ENCODE measurements around the gene OR11A1. TPM values are rescaled to one million over a fixed set of nuclear protein-coding genes. Genes with fewer than 3 reads are reported as not detected.

OR11A1 gene
- total and polyA plus RNA-seq, 4 donors = not detected

GRCh38 chr6:29493261-29493660 lies 36.4 kb upstream of the OR11A1 start (continued):
- TF ChIP-seq CTCF (IDR thresholded peaks at IDR 0.05; ENCODE audit: low read depth, low read length, missing input control) = no peak

- H3K4me3 ChIP-seq (ENCODE audit: low read depth in 1 of 3, low read length in 3 of 3) = no peak overlapping the region
- no peaks in the 10 kb centered on the region for H3K27me3 ChIP-seq (ENCODE audit: control insufficient read depth in 4 of 4, insufficient read depth in 4 of 4, low read length in 3 of 4)
- no peaks in the 10 kb centered on the region for H3K9me3 ChIP-seq (ENCODE audit: control insufficient read depth in 4 of 4, low read length in 3 of 4)
- no peak for TF ChIP-seq RXRA (IDR thresholded peaks at IDR 0.05)
- TF ChIP-seq ZBTB33 (IDR thresholded peaks at IDR 0.05) = no peak
- no peak for TF ChIP-seq HNF4G (IDR thresholded peaks at IDR 0.05)
- TF ChIP-seq NR2F2 (IDR thresholded peaks at IDR 0.05) = no peak
- no peak for TF ChIP-seq YY1 (IDR thresholded peaks at IDR 0.05)
- no peak for TF ChIP-seq RAD21 (IDR thresholded peaks at IDR 0.05)
- TF ChIP-seq FOXA2 (IDR thresholded peaks at IDR 0.05) = no peak
- no peak for TF ChIP-seq ATF3 (IDR thresholded peaks at IDR 0.05)
- TF ChIP-seq SP1 (IDR thresholded peaks at IDR 0.05) = no peak
- TF ChIP-seq MAX (IDR thresholded peaks at IDR 0.05) = no peak
- no peak for TF ChIP-seq REST (IDR thresholded peaks at IDR 0.05)
- TF ChIP-seq FOXA1 (IDR thresholded peaks at IDR 0.05) = no peak
- TF ChIP-seq CTCF (IDR thresholded peaks at IDR 0.05; ENCODE audit: low read depth, low read length, missing input control) = no peak
- TF ChIP-seq HNF4A (conservative IDR thresholded peaks at IDR 0.05) = no peak
- TF ChIP-seq TAF1 (conservative IDR thresholded peaks at IDR 0.05) = no peak
- TF ChIP-seq JUND (IDR thresholded peaks at IDR 0.05) = no peak
- H3K9ac ChIP-seq (ENCODE audit: low read depth in 1 of 2, low read length in 2 of 2) = no peak overlapping the region
- no peaks in the 10 kb centered on the region for H3K36me3 ChIP-seq (ENCODE audit: control insufficient read depth in 4 of 4, insufficient read depth in 3 of 4, low read depth in 1 of 4, low read length in 3 of 4)
- no peak overlapping the region for H3K27ac ChIP-seq (ENCODE audit: low read depth in 1 of 2, low read length in 2 of 2)
- H3K4me1 ChIP-seq (ENCODE audit: control insufficient read depth in 4 of 4, insufficient read depth in 4 of 4, low read length in 3 of 4) = no peaks in the 10 kb centered on the region
- 86% methylated on average over 4 of the region's 4 CpGs for WGBS
- DNase-seq (ENCODE audit: low spot score) = no peak
Observed at GRCh38 chr6:29491574-29491973, 34.7 kb upstream of the OR11A1 start.

Measured in liver (tissue), 9 donors.